GM12878 (cell line): ENCODE measurements around the gene SPDYE17.
"Not testable (repeated sequence)": the region's sequence is repeated elsewhere in the genome, so short reads cannot be mapped to it uniquely, and the experiment has no call there.

Experiments used
- CHD2 ChIP-seq: IDR thresholded peaks from 2 replicates; pipeline ENCODE4 v1.6.1; 2011; ENCODE audit warnings: low read depth, low read length, improper control_type of control experiment, borderline replicate concordance
- EP300 ChIP-seq, 2 experiments: fragments of 150-350 bp in 1 of 2; IDR thresholded peaks; 2 replicates each; pipeline ENCODE4 v1.6.1; 2011 to 2012; ENCODE audit warnings: low read depth in 2 of 2, low read length in 2 of 2, borderline replicate concordance in 1 of 2, improper control_type of control experiment in 1 of 2, inconsistent platforms in 1 of 2; ENCODE audit not compliant: control insufficient read depth in 1 of 2
- EZH2 ChIP-seq: IDR thresholded peaks from 2 replicates; pipeline ENCODE4 v1.6.1; 2012; ENCODE audit warnings: low read depth, mild to moderate bottlenecking, control low read depth, inconsistent platforms, low read length, borderline replicate concordance; ENCODE audit not compliant: control insufficient read depth
- HDAC6 ChIP-seq: fragments of 200-600 bp; sonication (generic); IDR thresholded peaks from one replicate; pipeline ENCODE4 v1.8.0; 2017; ENCODE audit warnings: antibody characterized with exemption; ENCODE audit not compliant: unreplicated experiment
- POLR2A ChIP-seq: IDR thresholded peaks from 2 replicates; pipeline ENCODE4 v1.6.1; 2011; ENCODE audit warnings: low read depth, mild to moderate bottlenecking, low read length
- POLR2AphosphoS5 ChIP-seq: IDR thresholded peaks from 2 replicates; pipeline ENCODE4 v1.6.1; 2011; ENCODE audit warnings: mild to moderate bottlenecking, low read length, inconsistent platforms
- TF ChIP-seq, protein P1 (sequence below), 3 experiments: IDR thresholded peaks in 2 of 3; conservative IDR thresholded peaks in 1 of 3; 2 replicates each; pipeline ENCODE4 v1.5.1; 2011; ENCODE audit warnings: low read depth in 3 of 3, low read length in 3 of 3, mild to moderate bottlenecking in 3 of 3, control low read depth in 2 of 3, moderate library complexity in 2 of 3, inconsistent platforms in 1 of 3, mixed read lengths in 1 of 3; ENCODE audit not compliant: control insufficient read depth in 2 of 3, insufficient read depth in 1 of 3; ENCODE audit errors: extremely low read depth in 1 of 3
- TF ChIP-seq, protein P2 (sequence below): fragments of 450-650 bp; IDR thresholded peaks from 2 replicates; pipeline ENCODE4 v1.6.1; 2017; ENCODE audit warnings: antibody characterized with exemption, mild to moderate bottlenecking, moderate library complexity
- TF ChIP-seq, protein P3 (sequence below): fragments of 450-650 bp; IDR thresholded peaks from 2 replicates; pipeline ENCODE4 v1.6.1; 2017; ENCODE audit warnings: mild to moderate bottlenecking
- TF ChIP-seq, protein P4 (sequence below): IDR thresholded peaks from 2 replicates; pipeline ENCODE4 v1.6.1; 2012; ENCODE audit warnings: low read depth, low read length, improper control_type of control experiment

DNA sequence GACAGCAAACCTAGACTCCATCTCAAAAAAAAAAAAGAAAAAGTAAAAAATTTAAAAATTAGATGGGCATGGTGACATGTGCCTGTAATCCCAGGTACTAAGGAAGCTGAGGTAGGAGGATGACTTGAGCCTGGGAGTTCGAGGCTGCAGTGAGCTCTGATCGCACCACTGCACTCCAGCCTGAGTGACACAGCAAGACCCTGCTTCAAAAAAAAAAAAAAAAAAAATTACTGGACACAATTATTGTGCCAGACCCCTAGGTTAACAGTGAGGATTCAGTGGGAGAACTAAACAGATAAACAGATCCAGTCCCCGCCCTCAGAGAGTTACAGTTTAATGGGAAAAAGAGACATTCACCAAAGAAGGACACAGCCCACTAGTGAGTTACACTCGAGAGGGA, 31.6 kb upstream of the SPDYE17 start:
- TF ChIP-seq, protein P1, sequence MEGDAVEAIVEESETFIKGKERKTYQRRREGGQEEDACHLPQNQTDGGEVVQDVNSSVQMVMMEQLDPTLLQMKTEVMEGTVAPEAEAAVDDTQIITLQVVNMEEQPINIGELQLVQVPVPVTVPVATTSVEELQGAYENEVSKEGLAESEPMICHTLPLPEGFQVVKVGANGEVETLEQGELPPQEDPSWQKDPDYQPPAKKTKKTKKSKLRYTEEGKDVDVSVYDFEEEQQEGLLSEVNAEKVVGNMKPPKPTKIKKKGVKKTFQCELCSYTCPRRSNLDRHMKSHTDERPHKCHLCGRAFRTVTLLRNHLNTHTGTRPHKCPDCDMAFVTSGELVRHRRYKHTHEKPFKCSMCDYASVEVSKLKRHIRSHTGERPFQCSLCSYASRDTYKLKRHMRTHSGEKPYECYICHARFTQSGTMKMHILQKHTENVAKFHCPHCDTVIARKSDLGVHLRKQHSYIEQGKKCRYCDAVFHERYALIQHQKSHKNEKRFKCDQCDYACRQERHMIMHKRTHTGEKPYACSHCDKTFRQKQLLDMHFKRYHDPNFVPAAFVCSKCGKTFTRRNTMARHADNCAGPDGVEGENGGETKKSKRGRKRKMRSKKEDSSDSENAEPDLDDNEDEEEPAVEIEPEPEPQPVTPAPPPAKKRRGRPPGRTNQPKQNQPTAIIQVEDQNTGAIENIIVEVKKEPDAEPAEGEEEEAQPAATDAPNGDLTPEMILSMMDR (IDR thresholded peaks at IDR 0.05 in 2 of 3, conservative IDR thresholded peaks at IDR 0.05 in 1 of 3; ENCODE audit: control insufficient read depth in 2 of 3, extremely low read depth in 1 of 3, insufficient read depth in 1 of 3, low read depth in 3 of 3, low read length in 3 of 3): not testable (repeated sequence)
- TF ChIP-seq, protein P2, sequence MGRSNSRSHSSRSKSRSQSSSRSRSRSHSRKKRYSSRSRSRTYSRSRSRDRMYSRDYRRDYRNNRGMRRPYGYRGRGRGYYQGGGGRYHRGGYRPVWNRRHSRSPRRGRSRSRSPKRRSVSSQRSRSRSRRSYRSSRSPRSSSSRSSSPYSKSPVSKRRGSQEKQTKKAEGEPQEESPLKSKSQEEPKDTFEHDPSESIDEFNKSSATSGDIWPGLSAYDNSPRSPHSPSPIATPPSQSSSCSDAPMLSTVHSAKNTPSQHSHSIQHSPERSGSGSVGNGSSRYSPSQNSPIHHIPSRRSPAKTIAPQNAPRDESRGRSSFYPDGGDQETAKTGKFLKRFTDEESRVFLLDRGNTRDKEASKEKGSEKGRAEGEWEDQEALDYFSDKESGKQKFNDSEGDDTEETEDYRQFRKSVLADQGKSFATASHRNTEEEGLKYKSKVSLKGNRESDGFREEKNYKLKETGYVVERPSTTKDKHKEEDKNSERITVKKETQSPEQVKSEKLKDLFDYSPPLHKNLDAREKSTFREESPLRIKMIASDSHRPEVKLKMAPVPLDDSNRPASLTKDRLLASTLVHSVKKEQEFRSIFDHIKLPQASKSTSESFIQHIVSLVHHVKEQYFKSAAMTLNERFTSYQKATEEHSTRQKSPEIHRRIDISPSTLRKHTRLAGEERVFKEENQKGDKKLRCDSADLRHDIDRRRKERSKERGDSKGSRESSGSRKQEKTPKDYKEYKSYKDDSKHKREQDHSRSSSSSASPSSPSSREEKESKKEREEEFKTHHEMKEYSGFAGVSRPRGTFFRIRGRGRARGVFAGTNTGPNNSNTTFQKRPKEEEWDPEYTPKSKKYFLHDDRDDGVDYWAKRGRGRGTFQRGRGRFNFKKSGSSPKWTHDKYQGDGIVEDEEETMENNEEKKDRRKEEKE: not testable (repeated sequence)
- TF ChIP-seq, protein P3, sequence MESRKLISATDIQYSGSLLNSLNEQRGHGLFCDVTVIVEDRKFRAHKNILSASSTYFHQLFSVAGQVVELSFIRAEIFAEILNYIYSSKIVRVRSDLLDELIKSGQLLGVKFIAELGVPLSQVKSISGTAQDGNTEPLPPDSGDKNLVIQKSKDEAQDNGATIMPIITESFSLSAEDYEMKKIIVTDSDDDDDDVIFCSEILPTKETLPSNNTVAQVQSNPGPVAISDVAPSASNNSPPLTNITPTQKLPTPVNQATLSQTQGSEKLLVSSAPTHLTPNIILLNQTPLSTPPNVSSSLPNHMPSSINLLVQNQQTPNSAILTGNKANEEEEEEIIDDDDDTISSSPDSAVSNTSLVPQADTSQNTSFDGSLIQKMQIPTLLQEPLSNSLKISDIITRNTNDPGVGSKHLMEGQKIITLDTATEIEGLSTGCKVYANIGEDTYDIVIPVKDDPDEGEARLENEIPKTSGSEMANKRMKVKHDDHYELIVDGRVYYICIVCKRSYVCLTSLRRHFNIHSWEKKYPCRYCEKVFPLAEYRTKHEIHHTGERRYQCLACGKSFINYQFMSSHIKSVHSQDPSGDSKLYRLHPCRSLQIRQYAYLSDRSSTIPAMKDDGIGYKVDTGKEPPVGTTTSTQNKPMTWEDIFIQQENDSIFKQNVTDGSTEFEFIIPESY: not testable (repeated sequence)
- TF ChIP-seq CHD2; POLR2A; EP300 (IDR thresholded peaks at IDR 0.05; ENCODE audit: borderline replicate concordance in 1 of 2, control insufficient read depth in 1 of 2, low read depth in 2 of 2, low read length in 2 of 2); POLR2AphosphoS5; EZH2; HDAC6: not testable (repeated sequence)
- TF ChIP-seq, protein P4, sequence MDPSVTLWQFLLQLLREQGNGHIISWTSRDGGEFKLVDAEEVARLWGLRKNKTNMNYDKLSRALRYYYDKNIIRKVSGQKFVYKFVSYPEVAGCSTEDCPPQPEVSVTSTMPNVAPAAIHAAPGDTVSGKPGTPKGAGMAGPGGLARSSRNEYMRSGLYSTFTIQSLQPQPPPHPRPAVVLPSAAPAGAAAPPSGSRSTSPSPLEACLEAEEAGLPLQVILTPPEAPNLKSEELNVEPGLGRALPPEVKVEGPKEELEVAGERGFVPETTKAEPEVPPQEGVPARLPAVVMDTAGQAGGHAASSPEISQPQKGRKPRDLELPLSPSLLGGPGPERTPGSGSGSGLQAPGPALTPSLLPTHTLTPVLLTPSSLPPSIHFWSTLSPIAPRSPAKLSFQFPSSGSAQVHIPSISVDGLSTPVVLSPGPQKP: not testable (repeated sequence)
